ENCODE data around the gene INPP4B.

Gene INPP4B

GRCh38 chr4:142427456-142427855 lies 418.6 kb downstream of the INPP4B start:
- Histone ChIP-seq H3K4me2 (ENCODE audit: insufficient read depth, low read length) (no peak overlapping the region), H3K4me1 (ENCODE audit: insufficient read depth, low read length) (no peaks in the 10 kb centered on the region), H3K9ac (ENCODE audit: low read depth, low read length) (no peak overlapping the region), H3K27ac (ENCODE audit: low read length) (no peak overlapping the region), H2AFZ (ENCODE audit: low read depth, low read length) (no peak overlapping the region), H3K4me3 (ENCODE audit: low read depth in 1 of 2, low read length in 2 of 2) (no peak overlapping the region), H3K27me3 (ENCODE audit: insufficient read depth, low read length, poor library complexity) (no peaks in the 10 kb centered on the region), H3K79me2 (ENCODE audit: insufficient read depth, low read length) (no peaks in the 10 kb centered on the region), H3K9me3 (ENCODE audit: insufficient read depth, low read length, severe bottlenecking) (no peaks in the 10 kb centered on the region), H4K20me1 (ENCODE audit: insufficient read depth, low read length) (no peaks in the 10 kb centered on the region), H3K36me3 (ENCODE audit: insufficient read depth, low read length) (no peaks in the 10 kb centered on the region)
- DNase-seq (no peak), ATAC-seq (ENCODE audit: insufficient read depth, low read depth) (no peak)
- TF ChIP-seq, protein P1, sequence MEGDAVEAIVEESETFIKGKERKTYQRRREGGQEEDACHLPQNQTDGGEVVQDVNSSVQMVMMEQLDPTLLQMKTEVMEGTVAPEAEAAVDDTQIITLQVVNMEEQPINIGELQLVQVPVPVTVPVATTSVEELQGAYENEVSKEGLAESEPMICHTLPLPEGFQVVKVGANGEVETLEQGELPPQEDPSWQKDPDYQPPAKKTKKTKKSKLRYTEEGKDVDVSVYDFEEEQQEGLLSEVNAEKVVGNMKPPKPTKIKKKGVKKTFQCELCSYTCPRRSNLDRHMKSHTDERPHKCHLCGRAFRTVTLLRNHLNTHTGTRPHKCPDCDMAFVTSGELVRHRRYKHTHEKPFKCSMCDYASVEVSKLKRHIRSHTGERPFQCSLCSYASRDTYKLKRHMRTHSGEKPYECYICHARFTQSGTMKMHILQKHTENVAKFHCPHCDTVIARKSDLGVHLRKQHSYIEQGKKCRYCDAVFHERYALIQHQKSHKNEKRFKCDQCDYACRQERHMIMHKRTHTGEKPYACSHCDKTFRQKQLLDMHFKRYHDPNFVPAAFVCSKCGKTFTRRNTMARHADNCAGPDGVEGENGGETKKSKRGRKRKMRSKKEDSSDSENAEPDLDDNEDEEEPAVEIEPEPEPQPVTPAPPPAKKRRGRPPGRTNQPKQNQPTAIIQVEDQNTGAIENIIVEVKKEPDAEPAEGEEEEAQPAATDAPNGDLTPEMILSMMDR (IDR thresholded peaks at IDR 0.05; ENCODE audit: borderline replicate concordance, extremely low read depth, low read length, poor library complexity, severe bottlenecking) = no peak
- TF ChIP-seq EZH2 (IDR thresholded peaks at IDR 0.05; ENCODE audit: borderline replicate concordance, low read depth, low read length, severe bottlenecking) = no peak

DNA sequence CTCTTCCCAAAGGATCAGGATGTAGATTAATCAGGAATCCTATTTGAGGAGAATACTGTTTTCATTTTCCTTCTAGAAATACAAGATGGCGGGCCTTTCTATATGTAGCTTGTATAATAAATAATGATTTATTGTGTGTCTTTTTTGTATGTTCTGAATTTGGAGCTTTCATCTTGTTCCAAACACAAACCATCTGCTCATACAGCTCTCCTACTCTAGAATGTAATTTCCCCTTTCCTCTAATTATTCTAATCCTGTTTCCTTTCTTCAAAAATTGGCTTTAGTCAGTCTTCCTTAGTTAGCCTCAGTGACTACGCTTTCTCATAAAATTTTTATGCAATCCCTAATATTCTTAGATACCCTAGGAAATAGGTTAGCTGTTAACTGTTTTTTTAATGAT lies 422.2 kb downstream of the INPP4B start:
- Histone ChIP-seq H4K20me1 (ENCODE audit: insufficient read depth, low read length) (no peaks in the 10 kb centered on the region), H3K36me3 (ENCODE audit: insufficient read depth, low read length) (no peaks in the 10 kb centered on the region), H3K4me3 (ENCODE audit: low read depth in 1 of 2, low read length in 2 of 2) (no peak overlapping the region), H3K79me2 (ENCODE audit: insufficient read depth, low read length) (no peaks in the 10 kb centered on the region), H3K27ac (ENCODE audit: low read length) (no peak overlapping the region), H2AFZ (ENCODE audit: low read depth, low read length) (no peak overlapping the region), H3K9me3 (ENCODE audit: insufficient read depth, low read length, severe bottlenecking) (no peaks in the 10 kb centered on the region), H3K4me2 (ENCODE audit: insufficient read depth, low read length) (no peak overlapping the region), H3K9ac (ENCODE audit: low read depth, low read length) (no peak overlapping the region), H3K4me1 (ENCODE audit: insufficient read depth, low read length) (no peaks in the 10 kb centered on the region), H3K27me3 (ENCODE audit: insufficient read depth, low read length, poor library complexity) (no peaks in the 10 kb centered on the region)
- TF ChIP-seq, protein P1 (IDR thresholded peaks at IDR 0.05; ENCODE audit: borderline replicate concordance, extremely low read depth, low read length, poor library complexity, severe bottlenecking) = no peak
- no peak for TF ChIP-seq EZH2 (IDR thresholded peaks at IDR 0.05; ENCODE audit: borderline replicate concordance, low read depth, low read length, severe bottlenecking)
- no peak for ATAC-seq (ENCODE audit: insufficient read depth, low read depth)
- DNase-seq = no peak

DNA sequence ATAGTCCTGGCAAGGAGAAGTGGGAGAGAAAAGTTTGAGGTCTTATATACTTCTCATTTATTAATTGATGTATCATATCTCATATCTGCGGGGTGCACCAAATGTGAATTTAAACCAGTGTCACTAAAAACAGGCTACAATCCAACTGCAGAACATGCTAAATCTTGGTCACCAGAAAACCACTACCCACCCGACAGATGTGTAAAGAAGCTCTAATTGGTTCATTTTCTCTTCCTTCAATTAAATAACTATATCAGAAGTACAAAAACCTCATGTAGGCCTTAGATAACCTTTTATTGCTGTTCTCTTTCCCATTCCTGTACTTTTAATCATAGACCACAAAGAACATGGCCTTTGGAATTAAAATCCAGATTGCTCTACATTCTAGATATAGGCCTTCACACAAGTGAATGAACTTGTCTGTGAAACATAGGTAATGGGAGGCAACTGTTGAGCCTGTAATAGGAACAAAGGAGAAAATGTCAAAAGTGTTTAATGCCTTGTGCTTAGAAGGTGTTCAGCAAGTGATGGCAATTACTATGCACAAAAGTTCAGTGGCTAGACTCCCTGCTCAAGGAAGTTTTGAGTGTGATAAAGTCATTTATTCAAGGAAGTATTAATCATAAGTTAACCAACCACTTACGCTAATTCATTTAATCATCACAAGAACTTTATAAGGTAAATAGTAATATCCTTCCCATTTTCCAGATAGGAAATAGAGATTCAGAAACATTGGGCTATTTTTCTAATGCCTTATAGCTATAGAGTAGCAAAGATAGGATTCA lies 425.6 kb downstream of the INPP4B start:
- TF ChIP-seq, protein P1 (IDR thresholded peaks at IDR 0.05; ENCODE audit: borderline replicate concordance, extremely low read depth, low read length, poor library complexity, severe bottlenecking) = no peak
- no peak for TF ChIP-seq EZH2 (IDR thresholded peaks at IDR 0.05; ENCODE audit: borderline replicate concordance, low read depth, low read length, severe bottlenecking)
- H3K27ac ChIP-seq (ENCODE audit: low read length) = no peak overlapping the region
- H3K27me3 ChIP-seq (ENCODE audit: insufficient read depth, low read length, poor library complexity) = no peaks in the 10 kb centered on the region
- ATAC-seq (ENCODE audit: insufficient read depth, low read depth) = no peak
- H2AFZ ChIP-seq (ENCODE audit: low read depth, low read length) = no peak overlapping the region
- no peak overlapping the region for H3K4me2 ChIP-seq (ENCODE audit: insufficient read depth, low read length)
- H3K4me1 ChIP-seq (ENCODE audit: insufficient read depth, low read length) = peaks cover 16% of the 10 kb centered on the region
- H3K36me3 ChIP-seq (ENCODE audit: insufficient read depth, low read length) = no peaks in the 10 kb centered on the region
- DNase-seq = no peak
- H3K9ac ChIP-seq (ENCODE audit: low read depth, low read length) = no peak overlapping the region
- no peak overlapping the region for H3K4me3 ChIP-seq (ENCODE audit: low read depth in 1 of 2, low read length in 2 of 2)
- no peaks in the 10 kb centered on the region for H4K20me1 ChIP-seq (ENCODE audit: insufficient read depth, low read length)
- no peaks in the 10 kb centered on the region for H3K9me3 ChIP-seq (ENCODE audit: insufficient read depth, low read length, severe bottlenecking)
- no peaks in the 10 kb centered on the region for H3K79me2 ChIP-seq (ENCODE audit: insufficient read depth, low read length)

All from DND-41 (cell line).